Neural cell (in vitro differentiated cells): ENCODE data around the gene PDE10A. TPM values are rescaled to one million over a fixed set of nuclear protein-coding genes. Genes with fewer than 3 reads are reported as not detected.

ENCODE experiments used
- H2AFZ ChIP-seq: fragments of 200-600, 300-800 bp; sonication (generic), shearing (Covaris generic); 2 replicates; pipeline ENCODE4 v1.6.0; 2014; ENCODE audit warnings: low read depth, mild to moderate bottlenecking, antibody characterized with exemption, low read length, moderate library complexity
- H3F3A ChIP-seq: fragments of 200-600 bp; shearing (Covaris generic); 2 replicates; pipeline ENCODE4 v1.6.1; 2016; ENCODE audit warnings: mild to moderate bottlenecking, moderate library complexity, mixed read lengths, antibody characterized with exemption, low read length; ENCODE audit not compliant: insufficient read depth, poor library complexity, severe bottlenecking
- H3K27ac ChIP-seq: fragments of 200-600, 300-800 bp; sonication (generic), shearing (Covaris generic); 2 replicates; pipeline ENCODE4 v1.5.1; 2014; ENCODE audit warnings: mild to moderate bottlenecking, low read length, moderate library complexity
- H3K27me3 ChIP-seq: fragments of 300-800, 200-600 bp; sonication (generic), shearing (Covaris generic); 2 replicates; pipeline ENCODE4 v1.6.0; 2014; ENCODE audit warnings: mild to moderate bottlenecking, low read depth, low read length, moderate library complexity; ENCODE audit not compliant: insufficient read depth
- H3K36me3 ChIP-seq: fragments of 300-800, 200-600 bp; sonication (generic), shearing (Covaris generic); 2 replicates; pipeline ENCODE4 v1.5.1; 2014; ENCODE audit warnings: mild to moderate bottlenecking, antibody characterized with exemption, low read length, moderate library complexity; ENCODE audit not compliant: insufficient read depth
- H3K4me2 ChIP-seq: fragments of 300-800, 200-600 bp; sonication (generic), shearing (Covaris generic); 2 replicates; pipeline ENCODE4 v1.6.0; 2014; ENCODE audit warnings: mild to moderate bottlenecking, low read length
- H3K4me3 ChIP-seq: fragments of 300-800, 200-600 bp; sonication (generic), shearing (Covaris generic); 2 replicates; pipeline ENCODE4 v1.5.1; 2014; ENCODE audit warnings: mild to moderate bottlenecking, low read length, moderate library complexity
- H3K79me2 ChIP-seq: fragments of 200-600 bp; shearing (Covaris generic); replicated peaks from 2 replicates; pipeline ENCODE4 v1.6.0; 2014; ENCODE audit warnings: mild to moderate bottlenecking, low read length, moderate library complexity; ENCODE audit not compliant: insufficient read depth
- H3K9ac ChIP-seq: fragments of 300-800, 200-600 bp; sonication (generic), shearing (Covaris generic); 2 replicates; pipeline ENCODE4 v1.6.1; 2016; ENCODE audit warnings: mild to moderate bottlenecking, low read length, mixed read lengths
- H3K9me2 ChIP-seq: fragments of 200-600 bp; shearing (Covaris generic); 2 replicates; pipeline ENCODE4 v1.6.1; 2016; ENCODE audit warnings: mild to moderate bottlenecking, low read length, mixed read lengths; ENCODE audit not compliant: insufficient read depth
- H3K9me3 ChIP-seq: fragments of 200-600, 300-800 bp; sonication (generic), shearing (Covaris generic); 2 replicates; pipeline ENCODE4 v1.6.1; 2016; ENCODE audit warnings: mild to moderate bottlenecking, mixed run types, low read length, moderate library complexity, mixed read lengths
- H4K20me1 ChIP-seq: fragments of 200-600 bp; shearing (Covaris generic); 2 replicates; pipeline ENCODE4 v1.6.1; 2016; ENCODE audit warnings: mild to moderate bottlenecking, mixed run types; ENCODE audit not compliant: insufficient read depth
- CTCF ChIP-seq: fragments of 450-650 bp; IDR thresholded peaks from 2 replicates; pipeline ENCODE4 v1.5.1; 2014; ENCODE audit warnings: antibody characterized with exemption, mild to moderate bottlenecking, moderate library complexity; ENCODE audit not compliant: poor library complexity, severe bottlenecking
- EP300 ChIP-seq: fragments of 450-650 bp; conservative IDR thresholded peaks from 2 replicates; pipeline ENCODE4 v1.6.1; 2014; ENCODE audit warnings: antibody characterized with exemption, mild to moderate bottlenecking, moderate library complexity; ENCODE audit not compliant: poor library complexity, severe bottlenecking
- EZH2 ChIP-seq: fragments of 200-600, 300-800 bp; shearing (Covaris generic), sonication (generic); IDR thresholded peaks from 2 replicates; pipeline ENCODE4 v1.6.1; 2014; ENCODE audit warnings: antibody characterized with exemption, low read length, borderline replicate concordance, mild to moderate bottlenecking; ENCODE audit not compliant: insufficient read depth, poor library complexity, severe bottlenecking
- MXI1 ChIP-seq: fragments of 450-650 bp; conservative IDR thresholded peaks from 2 replicates; pipeline ENCODE4 v1.6.1; 2014; ENCODE audit warnings: antibody characterized with exemption, mild to moderate bottlenecking; ENCODE audit not compliant: poor library complexity, severe bottlenecking
- POLR2AphosphoS5 ChIP-seq: IDR thresholded peaks from 2 replicates; pipeline ENCODE4 v1.6.1; 2012
- RAD21 ChIP-seq: fragments of 450-650 bp; conservative IDR thresholded peaks from 2 replicates; pipeline ENCODE4 v1.6.1; 2014; ENCODE audit warnings: antibody characterized with exemption, mild to moderate bottlenecking, moderate library complexity
- SMC3 ChIP-seq: fragments of 450-650 bp; conservative IDR thresholded peaks from 2 replicates; pipeline ENCODE4 v1.6.1; 2014; ENCODE audit warnings: antibody characterized with exemption, mild to moderate bottlenecking, moderate library complexity; ENCODE audit not compliant: poor library complexity
- TAF1 ChIP-seq: IDR thresholded peaks from 2 replicates; pipeline ENCODE4 v1.6.1; 2012; ENCODE audit warnings: low read depth
- polyA plus RNA-seq: library from polyadenylated mRNA; depleted of rRNA; stranded (reverse); fragments of >200 nt; gene quantifications from 2 replicates; pipeline ENCODE4 v1.2.3, GENCODE V29; 2014
- TF ChIP-seq, protein P1 (sequence below): IDR thresholded peaks from 2 replicates; pipeline ENCODE4 v1.6.1; 2012; ENCODE audit warnings: borderline replicate concordance

PDE10A gene
- polyA plus RNA-seq, 1 donor from 2014 or later, result 52.4 TPM

DNA sequence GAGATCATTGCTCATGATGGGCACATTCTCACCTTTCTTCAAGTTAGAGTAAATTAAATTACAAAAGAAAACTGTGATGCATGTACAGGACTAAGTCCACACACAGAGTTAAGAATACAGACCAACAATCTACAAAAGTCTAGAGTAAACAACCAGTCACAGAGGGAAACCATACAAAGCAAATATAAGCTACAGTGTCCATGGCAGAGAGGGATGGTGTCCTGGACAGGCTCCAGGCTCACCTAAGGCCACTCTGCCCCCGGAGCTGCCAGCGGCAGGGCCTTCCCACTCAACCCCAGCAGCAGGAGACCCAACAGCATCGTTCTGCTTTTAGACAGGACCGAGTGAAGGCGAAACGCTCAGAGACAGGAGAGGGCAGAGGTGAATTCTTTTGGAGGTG lies 16.0 kb downstream of the PDE10A start:
- H3K9ac ChIP-seq, result no peak overlapping the region
- no peaks in the 10 kb centered on the region for H4K20me1 ChIP-seq
- no peaks in the 10 kb centered on the region for H3F3A ChIP-seq
- H2AFZ ChIP-seq, result no peak overlapping the region
- peaks cover 67% of the 10 kb centered on the region for H3K79me2 ChIP-seq
- H3K9me3 ChIP-seq, result no peaks in the 10 kb centered on the region
- TF ChIP-seq SMC3 (no peak), MXI1 (no peak), POLR2AphosphoS5 (no peak), RAD21 (no peak), EZH2 (no peak), EP300 (no peak), CTCF (no peak), TAF1 (no peak)
- TF ChIP-seq, protein P1, sequence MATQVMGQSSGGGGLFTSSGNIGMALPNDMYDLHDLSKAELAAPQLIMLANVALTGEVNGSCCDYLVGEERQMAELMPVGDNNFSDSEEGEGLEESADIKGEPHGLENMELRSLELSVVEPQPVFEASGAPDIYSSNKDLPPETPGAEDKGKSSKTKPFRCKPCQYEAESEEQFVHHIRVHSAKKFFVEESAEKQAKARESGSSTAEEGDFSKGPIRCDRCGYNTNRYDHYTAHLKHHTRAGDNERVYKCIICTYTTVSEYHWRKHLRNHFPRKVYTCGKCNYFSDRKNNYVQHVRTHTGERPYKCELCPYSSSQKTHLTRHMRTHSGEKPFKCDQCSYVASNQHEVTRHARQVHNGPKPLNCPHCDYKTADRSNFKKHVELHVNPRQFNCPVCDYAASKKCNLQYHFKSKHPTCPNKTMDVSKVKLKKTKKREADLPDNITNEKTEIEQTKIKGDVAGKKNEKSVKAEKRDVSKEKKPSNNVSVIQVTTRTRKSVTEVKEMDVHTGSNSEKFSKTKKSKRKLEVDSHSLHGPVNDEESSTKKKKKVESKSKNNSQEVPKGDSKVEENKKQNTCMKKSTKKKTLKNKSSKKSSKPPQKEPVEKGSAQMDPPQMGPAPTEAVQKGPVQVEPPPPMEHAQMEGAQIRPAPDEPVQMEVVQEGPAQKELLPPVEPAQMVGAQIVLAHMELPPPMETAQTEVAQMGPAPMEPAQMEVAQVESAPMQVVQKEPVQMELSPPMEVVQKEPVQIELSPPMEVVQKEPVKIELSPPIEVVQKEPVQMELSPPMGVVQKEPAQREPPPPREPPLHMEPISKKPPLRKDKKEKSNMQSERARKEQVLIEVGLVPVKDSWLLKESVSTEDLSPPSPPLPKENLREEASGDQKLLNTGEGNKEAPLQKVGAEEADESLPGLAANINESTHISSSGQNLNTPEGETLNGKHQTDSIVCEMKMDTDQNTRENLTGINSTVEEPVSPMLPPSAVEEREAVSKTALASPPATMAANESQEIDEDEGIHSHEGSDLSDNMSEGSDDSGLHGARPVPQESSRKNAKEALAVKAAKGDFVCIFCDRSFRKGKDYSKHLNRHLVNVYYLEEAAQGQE, result no peak
- H3K27ac ChIP-seq, result no peak overlapping the region
- no peak overlapping the region for H3K4me3 ChIP-seq
- no peaks in the 10 kb centered on the region for H3K9me2 ChIP-seq
- no peak overlapping the region for H3K4me2 ChIP-seq
- no peaks in the 10 kb centered on the region for H3K36me3 ChIP-seq
- no peaks in the 10 kb centered on the region for H3K27me3 ChIP-seq

GRCh38 chr6:165645919-165646318 lies 17.1 kb downstream of the PDE10A start:
- Histone ChIP-seq H3F3A (no peaks in the 10 kb centered on the region), H4K20me1 (no peaks in the 10 kb centered on the region)

More at GRCh38 chr6:165645919-165646318, 17.1 kb downstream of the PDE10A start:
- Histone ChIP-seq H3K4me2 (no peak overlapping the region), H3K4me3 (no peak overlapping the region), H3K27me3 (no peaks in the 10 kb centered on the region), H2AFZ (no peak overlapping the region), H3K9me2 (no peaks in the 10 kb centered on the region), H3K79me2 (peaks cover 57% of the 10 kb centered on the region), H3K27ac (no peak overlapping the region), H3K9ac (no peak overlapping the region), H3K36me3 (no peaks in the 10 kb centered on the region), H3K9me3 (no peaks in the 10 kb centered on the region)
- TF ChIP-seq RAD21, result no peak
- TF ChIP-seq TAF1, result no peak
- no peak for TF ChIP-seq SMC3
- no peak for TF ChIP-seq POLR2AphosphoS5
- TF ChIP-seq EZH2, result no peak
